DND-41 (cell line): ENCODE measurements around the gene THEM4.

Experiments used
- CTCF ChIP-seq: IDR thresholded peaks from 2 replicates; pipeline ENCODE4 v1.5.1; 2012; ENCODE audit warnings: borderline replicate concordance, low read length, moderate library complexity, mild to moderate bottlenecking; ENCODE audit not compliant: poor library complexity, severe bottlenecking; ENCODE audit errors: extremely low read depth
- EZH2 ChIP-seq: IDR thresholded peaks from 3 replicates; pipeline ENCODE4 v1.6.1; 2012; ENCODE audit warnings: borderline replicate concordance, low read depth, mild to moderate bottlenecking, moderate library complexity, low read length, inconsistent platforms; ENCODE audit not compliant: severe bottlenecking

- TF ChIP-seq CTCF (no peak), EZH2 (no peak)
These were observed 49.6 kb upstream of the THEM4 start for GRCh38 chr1:151958959-151959358.
